GM12891 (cell line): ENCODE measurements around the gene ANKRD63.

ENCODE experiments used
- POLR2AphosphoS5 ChIP-seq: IDR thresholded peaks from 2 replicates; pipeline ENCODE4 v1.6.1; 2011; ENCODE audit warnings: low read depth, low read length, control low read depth
- TAF1 ChIP-seq: IDR thresholded peaks from 2 replicates; pipeline ENCODE4 v1.6.1; 2011; ENCODE audit warnings: low read depth, low read length, control low read depth

GRCh38 chr15:40255033-40255432 is 27.8 kb downstream of the ANKRD63 start:
- TF ChIP-seq POLR2AphosphoS5 (no peak), TAF1 (no peak)
